Tibial nerve (tissue), 4 donors: Measurements from ENCODE around the gene PPARGC1A. TPM values are rescaled to one million over a fixed set of nuclear protein-coding genes. Genes with fewer than 3 reads are reported as not detected.

ENCODE experiments used
- DNase-seq, 2 donors: peaks; one replicate each; pipeline ENCODE4 v3.0.0-alpha.2; 2019; ENCODE audit warnings: low spot score in 2 of 2
- H3K27ac ChIP-seq, 4 donors: fragments of 200-600 bp; sonication (generic) in 3 of 4; one replicate each; pipeline ENCODE4 v1.5.1; 2017 to 2019; ENCODE audit warnings: mild to moderate bottlenecking in 1 of 4
- H3K27me3 ChIP-seq, 2 donors: fragments of 200-600 bp; sonication (generic) in 1 of 2; one replicate each; pipeline versions ENCODE4 v1.5.1 to v1.6.0; 2017 to 2019
- H3K36me3 ChIP-seq, 3 donors: fragments of 200-600 bp; sonication (generic); one replicate each; pipeline ENCODE4 v1.5.1; 2018 to 2019
- H3K4me1 ChIP-seq, 4 donors: fragments of 200-600 bp; sonication (generic) in 3 of 4; one replicate each; pipeline ENCODE4 v1.5.1; 2017 to 2019
- H3K4me3 ChIP-seq, 4 donors: fragments of 200-600 bp; sonication (generic) in 3 of 4; one replicate each; pipeline ENCODE4 v1.5.1; 2017 to 2019; ENCODE audit warnings: mild to moderate bottlenecking in 1 of 4, moderate library complexity in 1 of 4
- H3K9me3 ChIP-seq, 4 donors: fragments of 200-600 bp; sonication (generic) in 3 of 4; one replicate each; pipeline ENCODE4 v1.5.1; 2017 to 2019
- CTCF ChIP-seq, 5 experiments: fragments of 200-600 bp in 3 of 5; fragments of 450-650 bp in 2 of 5; sonication (generic) in 3 of 5; IDR thresholded peaks; one replicate each; pipeline ENCODE4 v1.5.1; 2016 to 2019; ENCODE audit warnings: antibody characterized with exemption in 5 of 5, mild to moderate bottlenecking in 3 of 5, moderate library complexity in 2 of 5
- EP300 ChIP-seq, 2 donors: sonication (generic); formaldehyde crosslinking; IDR thresholded peaks; one replicate each; pipeline ENCODE4 v1.6.1; 2017; ENCODE audit warnings: antibody characterized with exemption in 2 of 2, mild to moderate bottlenecking in 1 of 2
- POLR2A ChIP-seq, 2 donors: fragments of 450-650 bp; IDR thresholded peaks; one replicate each; pipeline ENCODE4 v1.6.1; 2017; ENCODE audit warnings: antibody characterized with exemption in 2 of 2, mild to moderate bottlenecking in 2 of 2, moderate library complexity in 2 of 2
- WGBS, 2 donors: methylation state at CpG; one replicate each; pipeline ENCODE4 v1.1.5; 2018; 5-methylcytosine and 5-hydroxymethylcytosine counted together
- total RNA-seq, 4 donors: library from RNA; depleted of rRNA; stranded (reverse); fragments of >200 nt; gene quantifications; one replicate each; pipeline ENCODE4 v1.1.0, GENCODE V29; 2016

The PPARGC1A gene
- total RNA-seq, 4 donors from 2014 or later, result 4.6 to 14.7 (median 6.8) TPM

GRCh38 chr4:23877758-23878229 lies 12.1 kb downstream of the PPARGC1A start:
- peaks cover 0 to 18% (median 0%) of the 10 kb centered on the region in 4 donors for H3K4me1 ChIP-seq
- H3K27ac ChIP-seq, result peak overlapping the region in 1 of 4 donors; percentile 30
- no peak for DNase-seq
- no peaks in the 10 kb centered on the region for H3K27me3 ChIP-seq
- no peak overlapping the region for H3K4me3 ChIP-seq
- no peaks in the 10 kb centered on the region for H3K9me3 ChIP-seq
- TF ChIP-seq EP300 (IDR thresholded peaks at IDR 0.05) (no peak), POLR2A (IDR thresholded peaks at IDR 0.05) (no peak), CTCF (IDR thresholded peaks at IDR 0.05) (no peak)
- WGBS, 2 donors, result 58 to 71% methylated on average over 2 of the region's 2 CpGs
- no peaks in the 10 kb centered on the region for H3K36me3 ChIP-seq

- WGBS, 2 donors, result 88 to 91% methylated on average over 3 of the region's 3 CpGs
- peaks cover 0 to 17% (median 0%) of the 10 kb centered on the region in 4 donors for H3K4me1 ChIP-seq
Measured at GRCh38 chr4:23876418-23877089, 13.3 kb downstream of the PPARGC1A start.

GRCh38 chr4:23875317-23875716 lies 14.5 kb downstream of the PPARGC1A start:
- 60 to 68% methylated on average over 6 of the region's 6 CpGs for WGBS, 2 donors
- H3K4me1 ChIP-seq, result peaks cover 0 to 7% (median 0%) of the 10 kb centered on the region in 4 donors
- H3K27ac ChIP-seq, result no peak overlapping the region

More at GRCh38 chr4:23876418-23877089, 13.3 kb downstream of the PPARGC1A start:
- DNase-seq, result no peak
- H3K27ac ChIP-seq, result no peak overlapping the region
- H3K36me3 ChIP-seq, result no peaks in the 10 kb centered on the region
- no peaks in the 10 kb centered on the region for H3K27me3 ChIP-seq
- no peak overlapping the region for H3K4me3 ChIP-seq
- TF ChIP-seq POLR2A (IDR thresholded peaks at IDR 0.05) (no peak), EP300 (IDR thresholded peaks at IDR 0.05) (no peak), CTCF (IDR thresholded peaks at IDR 0.05) (no peak)
- no peaks in the 10 kb centered on the region for H3K9me3 ChIP-seq

GRCh38 chr4:23874536-23874901 lies 15.3 kb downstream of the PPARGC1A start:
- H3K4me3 ChIP-seq, result no peak overlapping the region
- H3K4me1 ChIP-seq, result peaks cover 0 to 7% (median 0%) of the 10 kb centered on the region in 4 donors
- WGBS, 2 donors, result 87 to 91% methylated on average over 2 of the region's 2 CpGs

More at GRCh38 chr4:23875317-23875716, 14.5 kb downstream of the PPARGC1A start:
- no peak overlapping the region for H3K4me3 ChIP-seq
- H3K36me3 ChIP-seq, result no peaks in the 10 kb centered on the region
- DNase-seq, result no peak
- H3K9me3 ChIP-seq, result no peaks in the 10 kb centered on the region
- H3K27me3 ChIP-seq, result no peaks in the 10 kb centered on the region
- no peak for TF ChIP-seq POLR2A (IDR thresholded peaks at IDR 0.05)
- TF ChIP-seq EP300 (IDR thresholded peaks at IDR 0.05), result no peak
- TF ChIP-seq CTCF (IDR thresholded peaks at IDR 0.05), result no peak

More at GRCh38 chr4:23874536-23874901, 15.3 kb downstream of the PPARGC1A start:
- Histone ChIP-seq H3K36me3 (no peaks in the 10 kb centered on the region), H3K27me3 (no peaks in the 10 kb centered on the region), H3K27ac (no peak overlapping the region), H3K9me3 (no peaks in the 10 kb centered on the region)
- no peak for TF ChIP-seq POLR2A (IDR thresholded peaks at IDR 0.05)
- TF ChIP-seq EP300 (IDR thresholded peaks at IDR 0.05), result no peak
- no peak for TF ChIP-seq CTCF (IDR thresholded peaks at IDR 0.05)
- no peak for DNase-seq
